Breast epithelium (tissue), 4 donors: ENCODE measurements around the gene UBA3. TPM values are rescaled to one million over a fixed set of nuclear protein-coding genes. Genes with fewer than 3 reads are reported as not detected.

Source experiments
- DNase-seq, 2 donors: peaks; one replicate each; pipeline ENCODE4 v3.0.0-alpha.2; 2019; ENCODE audit warnings: low spot score in 2 of 2
- H3K27ac ChIP-seq, 2 donors: fragments of 200-600 bp; sonication (generic) in 1 of 2; one replicate each; pipeline ENCODE4 v1.5.1; 2016 to 2019; ENCODE audit warnings: mild to moderate bottlenecking in 1 of 2
- H3K27me3 ChIP-seq, 2 donors: fragments of 200-600 bp; sonication (generic) in 1 of 2; one replicate each; pipeline versions ENCODE4 v1.5.1 to v1.6.0; 2017 to 2019; ENCODE audit warnings: control low read depth in 1 of 2, mild to moderate bottlenecking in 1 of 2
- H3K36me3 ChIP-seq: fragments of 200-600 bp; one replicate; pipeline ENCODE4 v1.5.1; 2019
- H3K4me1 ChIP-seq, 2 donors: fragments of 200-600 bp; sonication (generic); one replicate each; pipeline ENCODE4 v1.5.1; 2016 to 2019; ENCODE audit warnings: control low read depth in 1 of 2
- H3K4me3 ChIP-seq, 3 donors: fragments of 200-600 bp; sonication (generic); 1 replicate in 2 of 3; 2 replicates in 1 of 3; pipeline ENCODE4 v1.5.1; 2016 to 2019; ENCODE audit warnings: mild to moderate bottlenecking in 3 of 3, moderate library complexity in 2 of 3
- H3K9me3 ChIP-seq, 2 donors: fragments of 200-600 bp; sonication (generic) in 1 of 2; one replicate each; pipeline ENCODE4 v1.5.1; 2016 to 2019; ENCODE audit warnings: control low read depth in 1 of 2
- POLR2A ChIP-seq: fragments of 450-650 bp; IDR thresholded peaks from one replicate; pipeline ENCODE4 v1.6.1; 2016; ENCODE audit warnings: antibody characterized with exemption, mild to moderate bottlenecking, moderate library complexity
- POLR2AphosphoS5 ChIP-seq, 3 donors: sonication (generic); formaldehyde crosslinking; IDR thresholded peaks; one replicate each; pipeline ENCODE4 v1.6.1; 2017; ENCODE audit warnings: antibody characterized with exemption in 3 of 3
- intact Hi-C: fragments of 100-400 bp; cut with DNase I; formaldehyde crosslinking; loops from one replicate; pipeline ENCODE4 v1.15.1; 2023; ENCODE audit warnings: low total_unique reads
- total RNA-seq, 3 donors: library from RNA; depleted of rRNA; stranded (reverse); fragments of >200 nt; gene quantifications; one replicate each; pipeline ENCODE4 v1.1.0, GENCODE V29; 2016
- TF ChIP-seq, protein P1 (sequence below), 3 donors: fragments of 450-650 bp; IDR thresholded peaks; one replicate each; pipeline ENCODE4 v1.5.1; 2016 to 2017; ENCODE audit warnings: antibody characterized with exemption in 3 of 3, mild to moderate bottlenecking in 3 of 3, moderate library complexity in 3 of 3

UBA3 gene
- total RNA-seq, 3 donors from 2014 or later = 49.4 to 88.4 (median 69.2) TPM

DNA sequence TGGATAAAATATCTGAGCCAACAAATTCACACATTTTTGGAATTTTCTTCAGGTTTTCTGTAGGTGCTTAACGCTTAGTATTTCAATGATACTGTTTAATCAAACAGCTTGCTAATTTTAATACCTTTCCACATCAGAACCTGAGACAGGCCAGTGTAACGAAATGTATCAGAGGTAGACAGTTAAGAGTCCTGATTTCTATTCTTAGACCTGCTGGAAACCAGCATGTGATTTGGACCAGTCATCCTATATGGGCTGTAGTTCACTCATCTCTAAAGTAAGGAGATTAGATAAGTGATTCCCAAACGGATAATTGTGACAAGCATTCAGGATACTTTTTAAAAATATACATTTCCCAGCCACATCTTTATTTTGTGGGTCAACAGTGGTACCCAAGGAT is 23.0 kb upstream of the UBA3 start:
- no peak for TF ChIP-seq POLR2AphosphoS5 (IDR thresholded peaks at IDR 0.05)
- TF ChIP-seq, protein P1, sequence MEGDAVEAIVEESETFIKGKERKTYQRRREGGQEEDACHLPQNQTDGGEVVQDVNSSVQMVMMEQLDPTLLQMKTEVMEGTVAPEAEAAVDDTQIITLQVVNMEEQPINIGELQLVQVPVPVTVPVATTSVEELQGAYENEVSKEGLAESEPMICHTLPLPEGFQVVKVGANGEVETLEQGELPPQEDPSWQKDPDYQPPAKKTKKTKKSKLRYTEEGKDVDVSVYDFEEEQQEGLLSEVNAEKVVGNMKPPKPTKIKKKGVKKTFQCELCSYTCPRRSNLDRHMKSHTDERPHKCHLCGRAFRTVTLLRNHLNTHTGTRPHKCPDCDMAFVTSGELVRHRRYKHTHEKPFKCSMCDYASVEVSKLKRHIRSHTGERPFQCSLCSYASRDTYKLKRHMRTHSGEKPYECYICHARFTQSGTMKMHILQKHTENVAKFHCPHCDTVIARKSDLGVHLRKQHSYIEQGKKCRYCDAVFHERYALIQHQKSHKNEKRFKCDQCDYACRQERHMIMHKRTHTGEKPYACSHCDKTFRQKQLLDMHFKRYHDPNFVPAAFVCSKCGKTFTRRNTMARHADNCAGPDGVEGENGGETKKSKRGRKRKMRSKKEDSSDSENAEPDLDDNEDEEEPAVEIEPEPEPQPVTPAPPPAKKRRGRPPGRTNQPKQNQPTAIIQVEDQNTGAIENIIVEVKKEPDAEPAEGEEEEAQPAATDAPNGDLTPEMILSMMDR (IDR thresholded peaks at IDR 0.05) = no peak
- TF ChIP-seq POLR2A = no peak
- no peak overlapping the region for H3K4me3 ChIP-seq
- H3K9me3 ChIP-seq = no peaks in the 10 kb centered on the region
- H3K36me3 ChIP-seq = peaks cover 6% of the 10 kb centered on the region
- no peak overlapping the region for H3K27ac ChIP-seq
- DNase-seq = no peak
- H3K4me1 ChIP-seq = no peaks in the 10 kb centered on the region
- no peaks in the 10 kb centered on the region for H3K27me3 ChIP-seq
- intact Hi-C loops = no loop called here

DNA sequence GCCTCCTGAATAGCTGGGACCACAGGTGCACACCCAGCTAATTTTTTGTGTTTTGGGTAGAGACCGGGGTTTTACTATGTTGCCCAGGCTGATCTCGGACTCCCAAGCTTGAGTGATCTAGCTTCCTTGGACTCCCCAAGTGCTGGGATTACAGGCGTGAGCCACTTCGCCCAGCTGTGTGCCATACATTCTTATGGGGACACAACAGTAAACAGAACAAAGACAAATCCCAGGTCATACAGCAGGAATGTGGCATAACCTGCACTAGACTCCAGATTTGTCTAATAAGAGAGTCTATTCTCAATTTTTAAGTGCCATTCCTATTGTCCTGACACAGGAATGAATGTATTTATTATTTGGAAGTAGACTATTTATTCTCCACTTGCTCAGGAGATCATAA is 22.2 kb upstream of the UBA3 start:
- no peak overlapping the region for H3K4me3 ChIP-seq
- H3K27me3 ChIP-seq = no peaks in the 10 kb centered on the region
- peak overlapping the region in 1 of 2 donors; percentile 50 for H3K27ac ChIP-seq
- TF ChIP-seq POLR2A (no peak), POLR2AphosphoS5 (IDR thresholded peaks at IDR 0.05) (no peak)
- TF ChIP-seq, protein P1 (IDR thresholded peaks at IDR 0.05) = no peak
- DNase-seq = no peak
- H3K36me3 ChIP-seq = peaks cover 6% of the 10 kb centered on the region
- intact Hi-C loops = no loop called here
- H3K4me1 ChIP-seq = peaks cover 0 to 3% of the 10 kb centered on the region in 2 donors
- H3K9me3 ChIP-seq = no peaks in the 10 kb centered on the region

DNA sequence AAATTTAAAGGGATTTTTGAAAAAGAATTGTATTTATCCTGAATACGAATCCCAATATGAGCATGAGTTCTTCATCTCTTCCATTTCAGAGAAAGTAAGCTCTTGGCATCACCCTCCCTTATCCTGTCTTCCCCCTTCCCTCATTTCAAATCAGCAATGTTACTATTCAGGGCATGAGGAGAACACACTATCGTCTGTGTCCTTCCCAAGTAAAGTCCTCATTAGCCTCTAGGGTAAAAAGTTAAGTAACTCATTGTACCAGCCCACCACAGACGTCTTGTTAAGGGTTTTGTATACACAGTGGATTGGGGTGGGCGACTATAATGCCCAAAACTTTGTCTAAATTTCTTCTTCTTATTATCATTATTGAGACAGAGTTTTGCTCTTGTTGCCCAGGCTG is 19.4 kb upstream of the UBA3 start:
- no peak for DNase-seq
- Histone ChIP-seq H3K4me3 (no peak overlapping the region), H3K36me3 (peaks cover 6% of the 10 kb centered on the region), H3K9me3 (no peaks in the 10 kb centered on the region), H3K27me3 (no peaks in the 10 kb centered on the region), H3K27ac (peak overlapping the region; percentile 28 to 48), H3K4me1 (peaks cover 0 to 18% of the 10 kb centered on the region in 2 donors)
- TF ChIP-seq POLR2AphosphoS5 (IDR thresholded peaks at IDR 0.05) (no peak), POLR2A (no peak)
- TF ChIP-seq, protein P1 (IDR thresholded peaks at IDR 0.05) = no peak
- intact Hi-C loops = no loop called here

DNA sequence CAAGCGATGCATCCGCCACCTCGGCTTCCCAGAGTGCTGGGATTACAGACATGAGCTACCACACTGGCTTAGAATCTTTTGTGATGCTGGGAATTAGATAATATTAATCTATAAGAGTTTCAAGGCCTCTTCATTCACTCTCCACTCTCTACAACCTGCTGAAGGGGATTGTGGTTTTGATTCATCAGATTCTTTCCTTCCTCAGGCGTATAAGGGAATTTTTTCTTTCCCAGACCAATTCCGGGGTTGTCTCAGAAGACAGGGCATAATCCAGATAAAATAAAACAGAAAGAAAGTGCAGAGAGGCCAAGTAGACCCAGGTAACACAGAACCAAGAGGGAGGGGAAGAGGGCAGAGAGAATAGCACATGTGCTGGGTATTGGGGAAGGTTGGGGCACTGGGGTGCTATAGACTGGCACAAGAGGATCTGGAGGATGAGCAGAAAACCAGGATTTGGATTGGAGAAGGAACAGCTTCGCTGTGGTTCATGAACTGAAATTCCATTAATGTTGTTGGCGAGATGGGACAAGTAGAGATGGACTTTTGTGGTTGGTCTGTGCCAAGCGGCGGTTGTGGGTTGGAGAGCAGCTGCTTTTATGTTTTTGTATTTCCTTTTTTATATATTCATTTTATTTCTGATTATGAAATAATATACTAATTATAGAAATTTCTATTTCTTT is 17.4 kb upstream of the UBA3 start:
- TF ChIP-seq, protein P1 (IDR thresholded peaks at IDR 0.05) = peak in 1 of 3 donors; percentile 9
- TF ChIP-seq POLR2A (no peak), POLR2AphosphoS5 (IDR thresholded peaks at IDR 0.05) (no peak)
- no peaks in the 10 kb centered on the region for H3K36me3 ChIP-seq
- peaks cover 4 to 35% of the 10 kb centered on the region in 2 donors for H3K4me1 ChIP-seq
- peak in 1 of 2 donors; percentile 77 for DNase-seq
- intact Hi-C loops = no loop called here
- no peaks in the 10 kb centered on the region for H3K9me3 ChIP-seq
- H3K27me3 ChIP-seq = no peaks in the 10 kb centered on the region
- H3K4me3 ChIP-seq = no peak overlapping the region
- peak overlapping the region; percentile 75 to 92 for H3K27ac ChIP-seq

DNA sequence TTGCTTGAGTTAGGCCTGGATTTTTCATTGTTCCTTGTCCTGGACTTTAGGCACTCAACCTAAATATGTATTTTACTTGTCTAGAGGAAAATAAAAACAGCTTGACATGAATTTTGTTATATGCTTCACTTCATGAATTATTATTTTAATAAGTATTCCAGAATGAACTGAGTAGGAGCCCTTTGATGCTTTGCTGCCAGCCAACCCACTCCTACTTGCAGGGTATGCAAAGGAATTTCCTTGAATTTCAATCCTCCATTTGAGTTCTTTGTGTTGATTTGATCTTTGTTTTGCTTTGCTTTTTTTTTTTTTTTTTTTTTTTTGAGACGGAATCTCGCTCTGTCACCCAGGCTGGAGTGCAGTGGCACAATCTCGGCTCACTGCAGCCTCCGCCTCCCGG is 16.1 kb upstream of the UBA3 start:
- Histone ChIP-seq H3K9me3 (no peaks in the 10 kb centered on the region), H3K27ac (peak overlapping the region; percentile 80 to 92), H3K4me1 (peaks cover 4 to 37% of the 10 kb centered on the region in 2 donors), H3K4me3 (no peak overlapping the region), H3K27me3 (no peaks in the 10 kb centered on the region), H3K36me3 (no peaks in the 10 kb centered on the region)
- TF ChIP-seq POLR2AphosphoS5 (IDR thresholded peaks at IDR 0.05) = no peak
- no peak for DNase-seq
- intact Hi-C loops = no loop called here
